ENCODE measurements around the gene SLC4A1. TPM values are rescaled to one million over a fixed set of nuclear protein-coding genes. Genes with fewer than 3 reads are reported as not detected.

The SLC4A1 gene
- polyA plus RNA-seq, 1 donor (not counting 4 experiments of a cell fraction or from before 2014, with no cell fraction given): not detected

- Histone ChIP-seq H3K4me2 (ENCODE audit: control insufficient read depth, extremely low read depth, insufficient read depth, low read depth, low read length) (no peak overlapping the region), H2AFZ (ENCODE audit: control insufficient read depth, low read length) (no peak overlapping the region), H3K9ac (ENCODE audit: control insufficient read depth, extremely low read depth, insufficient read depth, low read length) (no peak overlapping the region), H3K27ac (ENCODE audit: control insufficient read depth, insufficient read depth, low read length) (no peak overlapping the region), H3K36me3 (ENCODE audit: control insufficient read depth in 2 of 2, extremely low read depth in 1 of 2, insufficient read depth in 2 of 2, low read length in 2 of 2) (no peaks in the 10 kb centered on the region), H3K27me3 (ENCODE audit: control insufficient read depth, extremely low read depth, insufficient read depth, low read length) (peaks cover 6% of the 10 kb centered on the region), H3K4me1 (ENCODE audit: control insufficient read depth, extremely low read depth, insufficient read depth, low read length) (no peaks in the 10 kb centered on the region), H3K79me2 (ENCODE audit: control insufficient read depth, insufficient read depth, low read length) (no peaks in the 10 kb centered on the region), H3K4me3 (ENCODE audit: control insufficient read depth in 2 of 3, extremely low read depth in 1 of 3, insufficient read depth in 2 of 3, low read depth in 1 of 3, low read length in 3 of 3) (no peak overlapping the region), H3K9me1 (ENCODE audit: control insufficient read depth, extremely low read depth, insufficient read depth, low read length) (no peaks in the 10 kb centered on the region), H3K9me3 (ENCODE audit: control insufficient read depth, low read depth, low read length) (no peaks in the 10 kb centered on the region), H4K20me1 (ENCODE audit: control insufficient read depth, extremely low read depth, insufficient read depth, low read length) (no peaks in the 10 kb centered on the region)
- dilution Hi-C loops (cut with MboI; ENCODE audit: extremely low pct_ligation_motif_present, low sequenced_read_pairs): no loop called here
- TF ChIP-seq CTCF (optimal IDR thresholded peaks at IDR 0.05 in 1 of 3, IDR thresholded peaks at IDR 0.05 in 1 of 3, conservative IDR thresholded peaks at IDR 0.05 in 1 of 3; ENCODE audit: extremely low read depth in 1 of 3, insufficient read depth in 2 of 3, low read length in 3 of 3) (no peak), EZH2 (IDR thresholded peaks at IDR 0.05; ENCODE audit: low read length) (no peak)
- DNase-seq (ENCODE audit: low read depth, low spot score): no peak
- no peak for FAIRE-seq
Observed at GRCh38 chr17:44254361-44255095, 13.4 kb downstream of the SLC4A1 start.

- no peak for FAIRE-seq
- TF ChIP-seq EZH2 (IDR thresholded peaks at IDR 0.05; ENCODE audit: low read length): no peak
- TF ChIP-seq CTCF (optimal IDR thresholded peaks at IDR 0.05 in 1 of 3, IDR thresholded peaks at IDR 0.05 in 1 of 3, conservative IDR thresholded peaks at IDR 0.05 in 1 of 3; ENCODE audit: extremely low read depth in 1 of 3, insufficient read depth in 2 of 3, low read length in 3 of 3): no peak
- dilution Hi-C loops (cut with MboI; ENCODE audit: extremely low pct_ligation_motif_present, low sequenced_read_pairs): no loop called here
- H3K9ac ChIP-seq (ENCODE audit: control insufficient read depth, extremely low read depth, insufficient read depth, low read length): no peak overlapping the region
- H3K4me1 ChIP-seq (ENCODE audit: control insufficient read depth, extremely low read depth, insufficient read depth, low read length): no peaks in the 10 kb centered on the region
- H2AFZ ChIP-seq (ENCODE audit: control insufficient read depth, low read length): no peak overlapping the region
- H3K4me3 ChIP-seq (ENCODE audit: control insufficient read depth in 2 of 3, extremely low read depth in 1 of 3, insufficient read depth in 2 of 3, low read depth in 1 of 3, low read length in 3 of 3): no peak overlapping the region
- no peaks in the 10 kb centered on the region for H3K9me1 ChIP-seq (ENCODE audit: control insufficient read depth, extremely low read depth, insufficient read depth, low read length)
- H3K79me2 ChIP-seq (ENCODE audit: control insufficient read depth, insufficient read depth, low read length): no peaks in the 10 kb centered on the region
- no peak overlapping the region for H3K4me2 ChIP-seq (ENCODE audit: control insufficient read depth, extremely low read depth, insufficient read depth, low read depth, low read length)
- DNase-seq (ENCODE audit: low read depth, low spot score): no peak
- no peak overlapping the region for H3K27ac ChIP-seq (ENCODE audit: control insufficient read depth, insufficient read depth, low read length)
- H3K9me3 ChIP-seq (ENCODE audit: control insufficient read depth, low read depth, low read length): no peaks in the 10 kb centered on the region
- no peaks in the 10 kb centered on the region for H4K20me1 ChIP-seq (ENCODE audit: control insufficient read depth, extremely low read depth, insufficient read depth, low read length)
- H3K27me3 ChIP-seq (ENCODE audit: control insufficient read depth, extremely low read depth, insufficient read depth, low read length): peaks cover 6% of the 10 kb centered on the region
- no peaks in the 10 kb centered on the region for H3K36me3 ChIP-seq (ENCODE audit: control insufficient read depth in 2 of 2, extremely low read depth in 1 of 2, insufficient read depth in 2 of 2, low read length in 2 of 2)
Observed at GRCh38 chr17:44253006-44253405, 14.9 kb downstream of the SLC4A1 start.

Data from keratinocyte (primary cell).